IPS-NIHi7 (cell line): Measurements from ENCODE around the gene PPP1R13B.
"Not testable (repeated sequence)": the region's sequence is repeated elsewhere in the genome, so short reads cannot be mapped to it uniquely, and the experiment has no call there.

Experiments used
- DNase-seq: peaks from one replicate; pipeline ENCODE4 v3.0.0; 2012; ENCODE audit warnings: mixed read lengths; ENCODE audit errors: extremely low spot score

Gene PPP1R13B

GRCh38 chr14:103847451-103848174 lies at the start of gene PPP1R13B:
PPP1R13B (minus strand) TSS chr14:103847575; CDS start chr14:103847307, 268 bp downstream.
- peak; percentile 97 for DNase-seq

- DNase-seq = no peak
These were observed 49.2 kb upstream of the PPP1R13B start for GRCh38 chr14:103896578-103896977.

- no peak for DNase-seq
These were observed 47.3 kb upstream of the PPP1R13B start for GRCh38 chr14:103894723-103895059.

- DNase-seq = no peak
These were observed 46.8 kb upstream of the PPP1R13B start for GRCh38 chr14:103894034-103894722.

GRCh38 chr14:103892247-103892646 lies 44.9 kb upstream of the PPP1R13B start:
- no peak for DNase-seq

- DNase-seq = no peak
These were observed 44.4 kb upstream of the PPP1R13B start for GRCh38 chr14:103891667-103892215.

- no peak for DNase-seq
These were observed 43.7 kb upstream of the PPP1R13B start for GRCh38 chr14:103890821-103891666.

- DNase-seq = no peak
These were observed 42.6 kb upstream of the PPP1R13B start for GRCh38 chr14:103890052-103890371.

GRCh38 chr14:103889313-103890051 lies 42.1 kb upstream of the PPP1R13B start:
- DNase-seq = no peak

- not testable (repeated sequence) for DNase-seq
These were observed 41.6 kb upstream of the PPP1R13B start for GRCh38 chr14:103889002-103889312.

GRCh38 chr14:103887557-103888115 lies 40.3 kb upstream of the PPP1R13B start:
- DNase-seq = no peak

GRCh38 chr14:103887170-103887501 lies 39.8 kb upstream of the PPP1R13B start:
- DNase-seq = no peak

- no peak for DNase-seq
These were observed 39.2 kb upstream of the PPP1R13B start for GRCh38 chr14:103886304-103887169.

- DNase-seq = no peak
These were observed 38.1 kb upstream of the PPP1R13B start for GRCh38 chr14:103885509-103885932.

GRCh38 chr14:103884854-103885253 lies 37.5 kb upstream of the PPP1R13B start:
- no peak for DNase-seq

GRCh38 chr14:103883263-103883523 lies 35.8 kb upstream of the PPP1R13B start:
- no peak for DNase-seq

GRCh38 chr14:103882503-103883262 lies 35.3 kb upstream of the PPP1R13B start:
- no peak for DNase-seq

GRCh38 chr14:103881268-103882201 lies 34.2 kb upstream of the PPP1R13B start:
- no peak for DNase-seq
